ENCODE results near the gene CDX2. TPM values are rescaled to one million over a fixed set of nuclear protein-coding genes. Genes with fewer than 3 reads are reported as not detected.

The CDX2 gene
- total RNA-seq, 4 donors from 2014 or later, result not detected

- DNase-seq (ENCODE audit: low spot score) (no peak), ATAC-seq (ENCODE audit: low FRiP score) (peak; percentile 16)
- no peak for TF ChIP-seq CTCF (IDR thresholded peaks at IDR 0.05)
Measured at GRCh38 chr13:27952876-27953675, 16.0 kb downstream of the CDX2 start.

DNA sequence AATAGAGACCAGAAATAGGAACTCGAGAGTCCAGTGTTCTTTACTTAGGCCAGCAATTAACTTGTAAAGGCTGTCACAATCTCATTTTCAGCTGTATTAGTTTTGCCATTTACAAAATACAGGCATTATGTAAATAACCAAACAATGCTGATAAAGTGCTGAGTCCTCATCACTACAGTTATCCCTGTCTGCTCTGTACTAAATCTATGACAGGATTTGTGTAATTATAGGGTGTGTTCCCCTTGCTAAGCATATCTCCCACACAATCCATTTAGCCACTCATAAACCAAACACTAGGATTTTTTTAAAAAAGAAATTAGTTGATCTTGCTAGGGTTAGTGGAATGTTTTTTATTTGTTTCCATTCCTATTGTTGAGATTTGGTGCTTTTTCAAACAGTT is 26.1 kb downstream of the CDX2 start:
- ATAC-seq (ENCODE audit: low FRiP score) (no peak), DNase-seq (ENCODE audit: low spot score) (no peak)
- no peak for TF ChIP-seq CTCF (IDR thresholded peaks at IDR 0.05)

DNA sequence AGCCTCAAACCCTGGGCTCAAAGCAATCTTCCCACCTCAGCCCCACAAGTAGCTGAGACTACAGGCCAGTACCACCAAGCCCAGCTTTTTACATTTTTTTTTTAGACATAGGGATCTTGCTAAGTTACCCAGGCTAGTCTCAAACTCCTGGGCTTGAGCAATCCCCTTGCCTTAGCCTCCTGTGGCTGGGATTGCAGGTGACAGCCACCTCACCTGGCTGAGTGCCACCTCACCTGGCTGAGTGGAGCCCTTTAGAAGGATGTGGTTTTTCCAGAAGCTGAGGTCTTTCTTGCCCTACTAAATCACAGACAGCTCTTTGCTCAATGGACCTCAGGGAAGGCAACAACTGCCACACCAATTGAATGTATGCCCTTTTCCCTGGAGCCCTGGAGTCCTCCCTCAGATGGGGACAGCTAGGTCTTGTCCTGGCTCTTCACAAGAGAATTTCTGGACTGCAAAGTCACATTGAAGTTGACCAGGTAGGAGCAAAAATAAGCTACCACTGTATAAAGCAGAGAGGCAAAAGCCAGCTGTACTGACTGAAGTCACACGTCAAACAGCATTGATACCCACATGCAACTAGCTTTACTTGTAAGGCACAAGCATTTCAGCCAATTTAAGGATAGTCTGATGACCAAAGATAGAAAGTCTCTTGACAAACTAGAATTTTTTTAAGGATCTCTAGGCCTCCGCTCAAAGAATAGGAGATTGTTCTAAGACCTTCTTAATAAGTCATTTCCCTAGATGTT is 35.4 kb downstream of the CDX2 start:
- DNase-seq (ENCODE audit: low spot score) (no peak), ATAC-seq (ENCODE audit: low FRiP score) (no peak)
- TF ChIP-seq CTCF (IDR thresholded peaks at IDR 0.05), result no peak

- ATAC-seq (ENCODE audit: low FRiP score), result no peak
- DNase-seq (ENCODE audit: low spot score), result no peak
- no peak for TF ChIP-seq CTCF (IDR thresholded peaks at IDR 0.05)
Measured at GRCh38 chr13:27933118-27933517, 36.0 kb downstream of the CDX2 start.

- DNase-seq (ENCODE audit: low spot score), result no peak
- TF ChIP-seq CTCF (IDR thresholded peaks at IDR 0.05), result no peak
- ATAC-seq (ENCODE audit: low FRiP score), result no peak
Measured at GRCh38 chr13:27929868-27930267, 39.2 kb downstream of the CDX2 start.

GRCh38 chr13:27928805-27929753 is 40.0 kb downstream of the CDX2 start:
- TF ChIP-seq CTCF (IDR thresholded peaks at IDR 0.05), result no peak
- DNase-seq (ENCODE audit: low spot score), result no peak
- no peak for ATAC-seq (ENCODE audit: low FRiP score)

All from omental fat pad (tissue), 4 donors.